Peyer's patch (tissue), 4 donors: ENCODE data around the gene AR. TPM values are rescaled to one million over a fixed set of nuclear protein-coding genes. Genes with fewer than 3 reads are reported as not detected.

Experiments used
- DNase-seq, 3 donors: peaks; one replicate each; pipeline ENCODE4 v3.0.0-alpha.2; 2017 to 2019
- H3K27ac ChIP-seq, 4 donors: fragments of 200-600 bp; sonication (generic); one replicate each; pipeline ENCODE4 v1.5.1; 2016 to 2019
- H3K27me3 ChIP-seq, 2 donors: fragments of 200-600 bp; sonication (generic); one replicate each; pipeline ENCODE4 v1.5.1; 2019
- H3K36me3 ChIP-seq, 3 donors: fragments of 200-600 bp; sonication (generic); one replicate each; pipeline ENCODE4 v1.5.1; 2016 to 2019
- H3K4me1 ChIP-seq, 4 donors: fragments of 200-600 bp; sonication (generic); one replicate each; pipeline ENCODE4 v1.5.1; 2016 to 2019
- H3K4me3 ChIP-seq, 4 donors: fragments of 200-600 bp; sonication (generic); 1 replicate in 3 of 4; 2 replicates in 1 of 4; pipeline ENCODE4 v1.5.1; 2016 to 2019; ENCODE audit warnings: mild to moderate bottlenecking in 1 of 4
- H3K9me3 ChIP-seq, 4 donors: fragments of 200-600 bp; sonication (generic); one replicate each; pipeline ENCODE4 v1.5.1; 2016 to 2019; ENCODE audit warnings: mild to moderate bottlenecking in 1 of 4
- POLR2A ChIP-seq, 2 donors: fragments of 450-650 bp; IDR thresholded peaks; one replicate each; pipeline ENCODE4 v1.5.1; 2017; ENCODE audit warnings: antibody characterized with exemption in 2 of 2, mild to moderate bottlenecking in 2 of 2, moderate library complexity in 2 of 2
- total RNA-seq, 4 donors: library from RNA; depleted of rRNA; stranded (reverse); fragments of >200 nt; gene quantifications; one replicate each; pipeline ENCODE4 v1.1.0, GENCODE V29; 2016
- TF ChIP-seq, protein P1 (sequence below), 6 experiments: fragments of 450-650 bp in 4 of 6; fragments of 200-600 bp in 2 of 6; sonication (generic) in 1 of 6; IDR thresholded peaks; one replicate each; pipeline ENCODE4 v1.5.1; 2017 to 2019; ENCODE audit warnings: antibody characterized with exemption in 6 of 6, mild to moderate bottlenecking in 3 of 6, moderate library complexity in 1 of 6

Gene AR
- total RNA-seq, 4 donors from 2014 or later = 0.70 to 2.5 (median 1.2) TPM

- no peak for TF ChIP-seq POLR2A (IDR thresholded peaks at IDR 0.05)
- TF ChIP-seq, protein P1, sequence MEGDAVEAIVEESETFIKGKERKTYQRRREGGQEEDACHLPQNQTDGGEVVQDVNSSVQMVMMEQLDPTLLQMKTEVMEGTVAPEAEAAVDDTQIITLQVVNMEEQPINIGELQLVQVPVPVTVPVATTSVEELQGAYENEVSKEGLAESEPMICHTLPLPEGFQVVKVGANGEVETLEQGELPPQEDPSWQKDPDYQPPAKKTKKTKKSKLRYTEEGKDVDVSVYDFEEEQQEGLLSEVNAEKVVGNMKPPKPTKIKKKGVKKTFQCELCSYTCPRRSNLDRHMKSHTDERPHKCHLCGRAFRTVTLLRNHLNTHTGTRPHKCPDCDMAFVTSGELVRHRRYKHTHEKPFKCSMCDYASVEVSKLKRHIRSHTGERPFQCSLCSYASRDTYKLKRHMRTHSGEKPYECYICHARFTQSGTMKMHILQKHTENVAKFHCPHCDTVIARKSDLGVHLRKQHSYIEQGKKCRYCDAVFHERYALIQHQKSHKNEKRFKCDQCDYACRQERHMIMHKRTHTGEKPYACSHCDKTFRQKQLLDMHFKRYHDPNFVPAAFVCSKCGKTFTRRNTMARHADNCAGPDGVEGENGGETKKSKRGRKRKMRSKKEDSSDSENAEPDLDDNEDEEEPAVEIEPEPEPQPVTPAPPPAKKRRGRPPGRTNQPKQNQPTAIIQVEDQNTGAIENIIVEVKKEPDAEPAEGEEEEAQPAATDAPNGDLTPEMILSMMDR (IDR thresholded peaks at IDR 0.05) = no peak
- no peak overlapping the region for H3K27ac ChIP-seq
Measured at GRCh38 chrX:67587946-67588624, 44.3 kb downstream of the AR start.

DNA sequence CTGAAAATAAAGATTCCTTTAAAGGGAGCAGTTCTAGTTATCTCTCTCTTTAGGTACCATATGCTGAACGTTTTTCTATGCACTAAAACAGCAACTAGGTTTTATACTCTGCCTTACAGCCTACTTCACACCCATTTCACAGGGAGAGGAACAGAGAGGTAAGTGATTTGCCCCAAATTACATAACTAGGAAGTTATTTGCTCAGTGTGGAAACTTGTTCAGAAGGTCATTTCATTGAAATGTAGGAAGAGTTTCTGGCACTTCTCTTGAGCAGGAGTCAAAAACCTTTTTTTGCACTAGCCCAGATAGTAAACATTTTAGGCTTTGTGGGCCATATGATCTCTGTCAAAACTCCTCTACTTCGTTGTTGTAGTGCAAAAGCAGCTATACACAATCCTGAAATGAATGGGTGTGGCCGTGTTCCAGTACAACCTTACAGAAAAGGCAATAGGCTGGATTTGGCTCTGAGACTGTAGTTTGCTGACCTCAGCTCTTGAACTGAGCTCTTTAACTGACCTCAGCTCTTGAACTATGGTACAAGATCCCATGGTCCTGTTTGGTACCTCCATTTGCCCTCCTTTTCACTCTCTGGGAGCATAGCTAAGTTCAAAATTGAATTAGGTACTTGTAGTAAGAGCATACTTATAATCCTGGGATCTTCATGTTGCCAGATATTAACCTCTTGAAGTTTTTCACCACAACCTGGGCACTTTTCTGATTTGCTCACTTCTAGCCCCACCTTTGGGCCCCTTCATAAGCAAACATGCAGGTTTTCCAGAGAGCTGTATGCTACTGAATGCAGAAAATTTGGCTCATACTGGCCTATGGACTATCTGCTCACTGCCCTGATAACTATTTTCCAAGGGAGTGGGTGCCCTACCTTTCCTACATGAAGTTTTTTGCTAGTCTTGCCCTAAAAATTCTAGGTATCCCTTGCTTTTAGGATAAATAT lies 53.3 kb downstream of the AR start:
- H3K4me3 ChIP-seq = no peak overlapping the region

More at GRCh38 chrX:67587946-67588624, 44.3 kb downstream of the AR start:
- Histone ChIP-seq H3K36me3 (no peaks in the 10 kb centered on the region), H3K4me3 (no peak overlapping the region), H3K27me3 (no peaks in the 10 kb centered on the region), H3K9me3 (no peaks in the 10 kb centered on the region), H3K4me1 (no peaks in the 10 kb centered on the region)
- no peak for DNase-seq

DNA sequence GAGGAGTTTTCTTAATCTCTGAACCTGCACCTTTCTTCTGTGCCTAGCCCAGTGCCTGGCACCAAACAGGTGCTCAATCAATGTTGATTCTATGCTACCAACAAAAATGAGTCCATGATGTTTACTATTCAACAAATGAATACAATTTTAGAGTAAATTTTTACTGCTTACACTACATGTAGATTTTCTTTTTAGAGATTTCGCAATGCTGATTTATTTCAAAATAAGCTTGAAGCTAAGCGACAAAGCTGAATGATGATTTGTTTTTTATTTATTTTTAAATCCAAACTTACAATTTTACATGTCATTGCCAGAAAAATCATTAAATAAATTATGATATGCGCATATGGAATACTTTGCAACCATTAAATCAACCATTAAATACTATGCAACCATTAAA lies 55.7 kb downstream of the AR start:
- H3K27ac ChIP-seq = no peak overlapping the region
- TF ChIP-seq POLR2A (IDR thresholded peaks at IDR 0.05) = no peak
- TF ChIP-seq, protein P1 (IDR thresholded peaks at IDR 0.05) = no peak
- H3K36me3 ChIP-seq = no peaks in the 10 kb centered on the region
- no peaks in the 10 kb centered on the region for H3K9me3 ChIP-seq
- no peak overlapping the region for H3K4me3 ChIP-seq
- no peaks in the 10 kb centered on the region for H3K4me1 ChIP-seq
- no peaks in the 10 kb centered on the region for H3K27me3 ChIP-seq
- DNase-seq = no peak

More for the DNA sequence above, 53.3 kb downstream of the AR start:
- H3K36me3 ChIP-seq = no peaks in the 10 kb centered on the region
- no peak overlapping the region for H3K27ac ChIP-seq
- no peak for DNase-seq
- no peaks in the 10 kb centered on the region for H3K9me3 ChIP-seq
- H3K4me1 ChIP-seq = no peaks in the 10 kb centered on the region
- H3K27me3 ChIP-seq = no peaks in the 10 kb centered on the region
- TF ChIP-seq, protein P1 (IDR thresholded peaks at IDR 0.05) = no peak

DNA sequence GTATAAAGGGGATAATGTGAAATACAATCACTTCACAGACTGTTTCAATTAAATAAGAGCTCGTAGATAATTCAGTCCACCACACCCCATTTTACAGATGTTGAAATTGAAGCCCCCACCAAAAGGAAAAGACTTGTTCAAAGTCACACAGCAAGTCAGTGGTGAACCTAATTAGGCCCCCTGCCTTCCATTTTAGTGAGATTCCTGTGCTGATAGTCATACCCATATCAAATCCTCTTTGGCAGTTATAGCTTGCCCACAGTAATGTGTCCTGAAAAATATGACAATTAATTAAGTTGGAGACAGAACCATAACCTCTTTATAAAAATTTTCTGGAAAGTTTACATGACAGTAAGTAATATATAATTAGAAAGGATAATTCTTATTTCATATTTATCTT lies 58.0 kb downstream of the AR start:
- Histone ChIP-seq H3K36me3 (no peaks in the 10 kb centered on the region), H3K4me1 (no peaks in the 10 kb centered on the region), H3K9me3 (no peaks in the 10 kb centered on the region), H3K27me3 (no peaks in the 10 kb centered on the region), H3K27ac (no peak overlapping the region), H3K4me3 (no peak overlapping the region)
- no peak for TF ChIP-seq POLR2A (IDR thresholded peaks at IDR 0.05)
- TF ChIP-seq, protein P1 (IDR thresholded peaks at IDR 0.05) = no peak
- no peak for DNase-seq

GRCh38 chrX:67604979-67605703 lies 61.3 kb downstream of the AR start:
- TF ChIP-seq POLR2A (IDR thresholded peaks at IDR 0.05) = no peak
- TF ChIP-seq, protein P1 (IDR thresholded peaks at IDR 0.05) = no peak
- H3K27me3 ChIP-seq = no peaks in the 10 kb centered on the region

More at GRCh38 chrX:67604979-67605703, 61.3 kb downstream of the AR start:
- Histone ChIP-seq H3K36me3 (no peaks in the 10 kb centered on the region), H3K27ac (no peak overlapping the region), H3K4me1 (no peaks in the 10 kb centered on the region), H3K4me3 (no peak overlapping the region), H3K9me3 (no peaks in the 10 kb centered on the region)
- DNase-seq = no peak
